Stimulated activated CD4-positive, alpha-beta T cell treated with anti-CD3 and anti-CD28 coated beads, TNF-alpha, amount 100 ng/mL, for 1 hour (primary cell): Measurements from ENCODE around the gene PIK3CD.

Experiments used
- DNase-seq, 3 donors: peaks; one replicate each; pipeline ENCODE4 v3.0.0-alpha.2; 2020; ENCODE audit warnings: low read depth in 3 of 3, low spot score in 1 of 3

Gene PIK3CD

GRCh38 chr1:9651565-9652378 is at the start of gene PIK3CD:
PIK3CD (plus strand) TSS chr1:9651731; CDS start chr1:9710456, 58,725 bp downstream.
- DNase-seq = no peak

- no peak for DNase-seq
These were observed 49.4 kb upstream of the PIK3CD start for GRCh38 chr1:9601942-9602793.

- no peak for DNase-seq
These were observed 48.8 kb upstream of the PIK3CD start for GRCh38 chr1:9602794-9603167.

- DNase-seq = no peak
These were observed 48.2 kb upstream of the PIK3CD start for GRCh38 chr1:9603307-9603706.

- no peak for DNase-seq
These were observed 47.5 kb upstream of the PIK3CD start for GRCh38 chr1:9603766-9604753.

GRCh38 chr1:9604836-9605235 is 46.7 kb upstream of the PIK3CD start:
- no peak for DNase-seq

- no peak for DNase-seq
These were observed 45.5 kb upstream of the PIK3CD start for GRCh38 chr1:9605946-9606455.

- DNase-seq = no peak
These were observed 45.1 kb upstream of the PIK3CD start for GRCh38 chr1:9606458-9606857.

- no peak for DNase-seq
These were observed 44.6 kb upstream of the PIK3CD start for GRCh38 chr1:9606948-9607347.

GRCh38 chr1:9607352-9607751 is 44.2 kb upstream of the PIK3CD start:
- DNase-seq = no peak

- no peak for DNase-seq
These were observed 41.5 kb upstream of the PIK3CD start for GRCh38 chr1:9609998-9610397.

GRCh38 chr1:9610548-9610947 is 41.0 kb upstream of the PIK3CD start:
- DNase-seq = no peak

- DNase-seq = no peak
These were observed 39.8 kb upstream of the PIK3CD start for GRCh38 chr1:9611716-9612115.

- no peak for DNase-seq
These were observed 39.2 kb upstream of the PIK3CD start for GRCh38 chr1:9612162-9612845.

- DNase-seq = no peak
These were observed 38.5 kb upstream of the PIK3CD start for GRCh38 chr1:9612871-9613624.

- no peak for DNase-seq
These were observed 37.8 kb upstream of the PIK3CD start for GRCh38 chr1:9613625-9614299.

- peak in 1 of 3 donors; percentile 35 for DNase-seq
These were observed 36.0 kb upstream of the PIK3CD start for GRCh38 chr1:9615316-9616063.
